CD14-positive monocyte (primary cell): ENCODE data around the gene CLC. TPM values are rescaled to one million over a fixed set of nuclear protein-coding genes. Genes with fewer than 3 reads are reported as not detected.

Experiments
- DNase-seq, 3 donors: peaks; one replicate each; pipeline ENCODE4 v3.0.0-alpha.2; 2011 to 2022
- H2AFZ ChIP-seq: 2 replicates; pipeline ENCODE4 v1.6.0; 2012; ENCODE audit warnings: mild to moderate bottlenecking, low read depth, low read length, inconsistent platforms; ENCODE audit not compliant: insufficient read depth, poor library complexity, severe bottlenecking
- H3K27ac ChIP-seq, 2 donors: 1 replicate in 1 of 2; 2 replicates in 1 of 2; pipeline ENCODE4 v1.5.1; 2012 to 2013; ENCODE audit warnings: low read length in 2 of 2, control low read depth in 1 of 2, inconsistent platforms in 1 of 2, low read depth in 1 of 2, mild to moderate bottlenecking in 1 of 2
- H3K27me3 ChIP-seq, 2 donors: one replicate each; pipeline versions ENCODE4 v1.6.0 to v1.6.1; 2011 to 2013; ENCODE audit warnings: low read length in 2 of 2; ENCODE audit not compliant: control insufficient read depth in 2 of 2, insufficient read depth in 2 of 2
- H3K36me3 ChIP-seq, 2 donors: replicated peaks in 1 of 2; 1 replicate in 1 of 2; 2 replicates in 1 of 2; pipeline versions ENCODE4 v1.5.1 to v1.6.1; 2012 to 2013; ENCODE audit warnings: low read length in 2 of 2, control low read depth in 1 of 2, inconsistent platforms in 1 of 2, mild to moderate bottlenecking in 1 of 2; ENCODE audit not compliant: insufficient read depth in 2 of 2, control insufficient read depth in 1 of 2
- H3K4me1 ChIP-seq, 2 donors: 1 replicate in 1 of 2; 2 replicates in 1 of 2; pipeline versions ENCODE4 v1.5.1 to v1.6.1; 2012 to 2013; ENCODE audit warnings: low read length in 2 of 2, control low read depth in 1 of 2, inconsistent platforms in 1 of 2, mild to moderate bottlenecking in 1 of 2, moderate library complexity in 1 of 2; ENCODE audit not compliant: insufficient read depth in 2 of 2, control insufficient read depth in 1 of 2
- H3K4me2 ChIP-seq: replicated peaks from 2 replicates; pipeline ENCODE3; 2012; ENCODE audit warnings: low read length, moderate library complexity, mild to moderate bottlenecking; ENCODE audit not compliant: poor library complexity, severe bottlenecking; ENCODE audit errors: extremely low read depth
- H3K4me3 ChIP-seq, 3 experiments: fragments of 200-600 bp in 1 of 3; sonication (generic) in 1 of 3; replicated peaks in 1 of 3; 1 replicate in 2 of 3; 2 replicates in 1 of 3; pipeline ENCODE4 v1.5.1; 2011 to 2013; ENCODE audit warnings: low read length in 3 of 3, mild to moderate bottlenecking in 3 of 3, control low read depth in 2 of 3, low read depth in 2 of 3, inconsistent platforms in 1 of 3, moderate library complexity in 1 of 3
- H3K79me2 ChIP-seq: 2 replicates; pipeline ENCODE4 v1.6.0; 2012; ENCODE audit warnings: mild to moderate bottlenecking, control low read depth, inconsistent platforms, low read length, moderate library complexity; ENCODE audit not compliant: insufficient read depth
- H3K9ac ChIP-seq: 2 replicates; pipeline ENCODE4 v1.6.0; 2017; ENCODE audit warnings: low read length, mild to moderate bottlenecking; ENCODE audit not compliant: insufficient read depth, poor library complexity, severe bottlenecking
- H3K9me3 ChIP-seq, 2 donors: replicated peaks in 1 of 2; 1 replicate in 1 of 2; 2 replicates in 1 of 2; pipeline versions ENCODE4 v1.5.1 to v1.6.1; 2012 to 2013; ENCODE audit warnings: low read length in 2 of 2, control low read depth in 1 of 2; ENCODE audit not compliant: control insufficient read depth in 1 of 2, insufficient read depth in 1 of 2
- H4K20me1 ChIP-seq: 2 replicates; pipeline ENCODE4 v1.6.0; 2012; ENCODE audit warnings: mild to moderate bottlenecking, low read length, control low read depth, moderate library complexity; ENCODE audit not compliant: insufficient read depth
- H3K27ac Mint-ChIP-seq, 7 donors: one replicate each; pipeline ENCODE4 v1.8.0; 2020; ENCODE audit warnings: mild to moderate bottlenecking in 7 of 7, mixed read lengths in 7 of 7, moderate library complexity in 6 of 7, inconsistent platforms in 2 of 7
- H3K27me3 Mint-ChIP-seq, 3 donors: one replicate each; pipeline ENCODE4 v1.8.0; 2021 to 2022; ENCODE audit warnings: low read depth in 3 of 3, mild to moderate bottlenecking in 3 of 3, mixed read lengths in 3 of 3, moderate library complexity in 3 of 3, inconsistent platforms in 1 of 3
- H3K36me3 Mint-ChIP-seq, 2 donors: one replicate each; pipeline ENCODE4 v1.8.0; 2020; ENCODE audit warnings: mixed read lengths in 2 of 2, inconsistent platforms in 1 of 2, mild to moderate bottlenecking in 1 of 2
- H3K4me1 Mint-ChIP-seq: one replicate; pipeline ENCODE4 v1.8.0; 2020; ENCODE audit warnings: mild to moderate bottlenecking, mixed read lengths
- H3K4me3 Mint-ChIP-seq, 2 donors: one replicate each; pipeline ENCODE4 v1.8.0; 2020; ENCODE audit warnings: mild to moderate bottlenecking in 2 of 2, mixed read lengths in 2 of 2, moderate library complexity in 1 of 2
- H3K9me3 Mint-ChIP-seq, 7 donors: one replicate each; pipeline ENCODE4 v1.8.0; 2020 to 2022; ENCODE audit warnings: mixed read lengths in 7 of 7, mild to moderate bottlenecking in 6 of 7, moderate library complexity in 6 of 7, inconsistent platforms in 2 of 7
- CTCF ChIP-seq: fragments of 200-600 bp; IDR thresholded peaks from one replicate; pipeline ENCODE4 v1.8.0; 2022; ENCODE audit warnings: antibody characterized with exemption, mild to moderate bottlenecking
- WGBS: methylation state at CpG from one replicate; pipeline ENCODE4 v1.1.5; 2013; ENCODE audit warnings: missing lambda C conversion rate; ENCODE audit not compliant: insufficient coverage; 5-methylcytosine and 5-hydroxymethylcytosine counted together
- intact Hi-C, 2 donors: fragments of 100-400 bp; cut with micrococcal nuclease; formaldehyde crosslinking; loops; one replicate each; pipeline versions ENCODE4 v1.15.0 to v1.15.1; 2023
- polyA plus RNA-seq, 3 donors: library from polyadenylated mRNA; depleted of rRNA in 1 of 3; unstranded in 2 of 3; stranded (reverse) in 1 of 3; fragments of 300-500 nt in 2 of 3; fragments of >200 nt in 1 of 3; fragmentation: Illumina TruSeq in 2 of 3; gene quantifications; 1 replicate in 2 of 3; 2 replicates in 1 of 3; pipeline ENCODE4 v1.2.3, GENCODE V29; 2012 to 2021

Gene CLC
- polyA plus RNA-seq, 3 donors: 0.82 to 1.9 TPM; not detected in 1

DNA sequence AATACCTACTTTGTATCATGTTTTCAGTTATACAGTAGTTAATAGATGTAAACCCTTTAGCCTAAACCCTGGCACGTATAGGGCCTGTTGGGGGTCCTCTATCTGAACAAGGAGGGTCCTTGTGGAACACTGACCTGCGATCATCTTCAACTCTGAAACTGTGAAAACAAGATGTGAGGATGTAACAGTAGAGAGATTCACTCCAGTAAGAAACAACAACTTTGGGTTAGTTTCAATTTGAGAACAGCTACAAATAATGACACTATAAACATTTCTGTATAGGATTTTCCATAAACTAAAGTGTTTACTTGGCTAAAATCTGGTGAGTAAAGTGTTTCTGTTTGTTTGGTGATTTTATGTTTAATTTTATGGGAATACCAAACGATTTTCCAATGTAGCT, 2.1 kb downstream of the CLC start:
- H3K9ac ChIP-seq: no peak overlapping the region
- H3K27ac Mint-ChIP-seq: no peak overlapping the region
- no peaks in the 10 kb centered on the region for H3K27me3 ChIP-seq
- H3K4me3 ChIP-seq: no peak overlapping the region
- peaks cover 2 to 9% (median 4%) of the 10 kb centered on the region in 3 donors for H3K27me3 Mint-ChIP-seq
- intact Hi-C loops: no loop called here
- H3K9me3 ChIP-seq: no peaks in the 10 kb centered on the region
- DNase-seq: no peak
- H3K4me1 ChIP-seq: peaks cover 0 to 5% of the 10 kb centered on the region in 2 donors
- H3K79me2 ChIP-seq: no peaks in the 10 kb centered on the region
- WGBS: no CpG with 5 or more reads among the region's 3 CpGs
- no peaks in the 10 kb centered on the region for H4K20me1 ChIP-seq
- H2AFZ ChIP-seq: no peak overlapping the region
- H3K4me2 ChIP-seq: no peak overlapping the region
- H3K4me3 Mint-ChIP-seq: no peak overlapping the region
- H3K9me3 Mint-ChIP-seq: no peaks in the 10 kb centered on the region
- peaks cover 4% of the 10 kb centered on the region for H3K4me1 Mint-ChIP-seq
- H3K27ac ChIP-seq: no peak overlapping the region
- no peaks in the 10 kb centered on the region for H3K36me3 Mint-ChIP-seq
- no peaks in the 10 kb centered on the region for H3K36me3 ChIP-seq
- TF ChIP-seq CTCF: no peak

DNA sequence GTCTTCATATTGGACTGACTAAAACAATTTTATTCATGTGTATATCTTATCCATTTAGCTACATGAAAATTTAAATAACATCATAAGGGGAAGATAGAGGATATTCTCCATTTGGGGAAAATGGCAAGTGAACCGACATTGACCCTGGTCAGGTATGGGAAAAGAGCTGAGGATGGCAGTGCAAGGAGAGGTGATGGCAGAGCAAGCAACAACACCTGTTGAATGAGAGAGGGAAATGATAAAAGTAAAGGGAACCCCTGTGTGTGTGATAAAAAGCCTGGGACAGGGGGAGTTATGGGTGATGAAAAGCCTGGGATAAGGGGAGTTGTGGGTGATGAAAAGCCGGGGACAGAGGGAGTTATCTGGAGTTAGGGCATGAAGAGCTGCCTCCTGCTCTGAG, 4.0 kb downstream of the CLC start:
- Histone ChIP-seq H3K9ac (no peak overlapping the region), H3K4me2 (no peak overlapping the region), H3K36me3 (no peaks in the 10 kb centered on the region), H3K79me2 (no peaks in the 10 kb centered on the region), H2AFZ (no peak overlapping the region), H4K20me1 (no peaks in the 10 kb centered on the region), H3K4me3 (no peak overlapping the region), H3K4me1 (peaks cover 0 to 3% of the 10 kb centered on the region in 2 donors), H3K9me3 (no peaks in the 10 kb centered on the region), H3K27me3 (no peaks in the 10 kb centered on the region), H3K27ac (no peak overlapping the region)
- no peak for TF ChIP-seq CTCF
- Mint-ChIP-seq H3K9me3 (no peaks in the 10 kb centered on the region), H3K36me3 (no peaks in the 10 kb centered on the region), H3K4me3 (no peak overlapping the region), H3K27me3 (peaks cover 2 to 11% (median 8%) of the 10 kb centered on the region in 3 donors), H3K4me1 (peaks cover 4% of the 10 kb centered on the region), H3K27ac (no peak overlapping the region)
- 90% methylated on average over 2 of the region's 2 CpGs for WGBS
- intact Hi-C loops: no loop called here
- no peak for DNase-seq
